GM19468 (cell line): ENCODE measurements around the gene ACBD7.

ENCODE experiments used
- ATAC-seq: cut with Tn5 transposase; IDR thresholded peaks from one replicate; pipeline ENCODE4 v1.9.1; 2021; ENCODE audit warnings: mild to moderate bottlenecking, moderate library complexity, moderate number of reproducible peaks; ENCODE audit not compliant: unreplicated experiment; ENCODE audit errors: extremely low read depth

ACBD7 gene

DNA sequence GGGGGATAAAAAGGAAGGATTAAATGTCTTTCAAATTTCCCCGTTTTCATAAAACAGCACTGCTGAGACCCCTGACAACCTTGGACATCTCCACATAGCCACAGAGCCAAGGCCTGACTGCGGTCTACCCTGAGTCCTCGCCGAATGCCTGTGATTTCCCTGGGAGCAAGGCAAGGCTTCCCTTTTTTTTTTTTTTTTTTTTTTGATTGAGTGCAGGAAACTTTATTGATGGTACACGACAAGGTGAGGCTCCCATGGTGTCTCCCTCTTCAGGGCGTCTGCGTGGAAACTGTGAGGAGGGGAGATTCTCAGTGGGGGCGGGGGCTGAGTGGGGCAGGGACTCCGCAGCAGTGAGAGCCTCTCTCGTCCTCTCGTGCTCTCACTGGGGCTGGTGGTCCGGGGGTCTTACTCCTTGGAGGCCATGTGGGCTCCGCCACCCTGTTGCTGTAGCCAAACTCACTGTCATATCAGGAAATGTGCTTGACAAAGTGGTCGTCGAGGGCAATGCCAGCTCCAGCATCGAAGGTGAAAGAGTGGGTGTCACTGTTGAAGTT lies 4.4 kb upstream of the ACBD7 start:
- no peak for ATAC-seq

DNA sequence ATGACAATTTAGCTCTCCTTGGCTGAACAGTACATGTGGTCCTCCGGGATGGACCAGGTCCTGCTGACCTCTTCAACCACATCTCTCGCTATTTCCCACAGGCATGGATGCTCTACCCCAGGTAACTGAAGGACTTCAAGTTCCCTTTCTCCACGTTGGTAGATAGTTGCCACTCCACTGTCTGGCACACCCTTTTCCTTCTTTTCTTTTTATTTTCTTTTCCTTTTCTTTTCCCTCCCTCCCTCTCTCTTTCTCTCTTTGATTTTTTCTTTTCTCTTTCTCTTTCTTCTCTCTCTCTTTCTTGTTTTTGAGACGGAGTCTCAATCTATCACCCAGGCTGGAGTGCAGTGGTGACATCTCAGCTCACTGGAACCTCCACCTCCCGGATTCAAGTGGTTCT lies 2.8 kb upstream of the ACBD7 start:
- no peak for ATAC-seq

DNA sequence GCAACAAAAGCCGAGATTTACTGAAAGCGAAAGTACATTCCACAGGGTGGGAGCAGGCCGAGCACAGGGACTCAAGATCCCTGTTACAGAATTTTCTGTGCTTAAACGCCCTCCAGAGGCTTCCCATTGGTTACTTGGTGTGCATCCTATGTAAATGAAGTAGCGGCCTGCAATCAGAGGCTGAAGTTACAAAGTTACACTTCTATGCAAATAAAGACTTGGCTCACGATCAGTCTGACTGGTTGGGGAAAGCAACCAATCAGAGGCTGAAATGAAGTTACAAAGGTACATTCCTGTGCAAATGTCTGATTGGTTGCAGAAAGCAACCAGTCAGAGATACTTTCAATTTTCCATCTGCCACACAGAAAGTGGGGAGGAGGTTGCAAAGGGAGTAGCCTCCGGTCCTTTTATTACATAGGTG lies 4.1 kb downstream of the ACBD7 start:
- ATAC-seq: no peak

DNA sequence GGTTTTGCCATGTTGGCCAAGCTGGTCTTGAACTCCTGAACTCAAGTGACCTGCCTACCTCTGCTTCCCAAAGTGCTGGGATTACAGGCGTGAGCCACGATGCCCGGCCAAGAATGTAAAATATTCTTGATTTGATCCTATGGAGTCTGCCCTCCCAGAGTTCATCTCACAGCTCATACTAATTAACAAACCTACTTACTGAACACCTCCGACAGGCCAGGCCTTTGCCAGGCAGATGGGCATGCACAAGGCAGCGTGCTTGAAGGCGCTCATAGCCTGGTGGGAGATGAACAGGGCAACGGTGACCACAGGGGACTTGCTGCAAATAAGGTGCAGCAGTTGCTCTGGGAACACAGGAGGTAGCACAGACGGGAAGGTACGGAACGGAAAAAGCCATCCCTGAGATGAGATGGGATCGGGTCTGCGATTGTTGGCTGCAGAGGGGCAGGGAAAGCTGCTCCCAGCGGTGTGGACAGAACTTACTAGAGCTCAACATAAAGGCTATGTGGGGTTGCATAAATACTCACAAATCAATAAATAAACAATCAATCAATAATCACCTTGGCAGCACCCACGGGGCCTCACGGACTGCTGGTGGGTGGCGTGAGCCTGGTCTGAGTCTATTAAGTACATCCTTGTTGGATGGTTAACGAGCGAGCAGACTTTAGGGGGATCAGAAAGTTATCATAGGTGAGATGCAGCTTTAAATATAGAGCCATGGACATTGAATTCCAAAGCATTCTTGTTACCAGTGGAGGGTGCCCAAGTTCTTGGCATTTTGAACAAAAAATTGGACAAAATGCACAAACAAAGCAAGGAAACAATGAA lies 4.7 kb downstream of the ACBD7 start:
- no peak for ATAC-seq

DNA sequence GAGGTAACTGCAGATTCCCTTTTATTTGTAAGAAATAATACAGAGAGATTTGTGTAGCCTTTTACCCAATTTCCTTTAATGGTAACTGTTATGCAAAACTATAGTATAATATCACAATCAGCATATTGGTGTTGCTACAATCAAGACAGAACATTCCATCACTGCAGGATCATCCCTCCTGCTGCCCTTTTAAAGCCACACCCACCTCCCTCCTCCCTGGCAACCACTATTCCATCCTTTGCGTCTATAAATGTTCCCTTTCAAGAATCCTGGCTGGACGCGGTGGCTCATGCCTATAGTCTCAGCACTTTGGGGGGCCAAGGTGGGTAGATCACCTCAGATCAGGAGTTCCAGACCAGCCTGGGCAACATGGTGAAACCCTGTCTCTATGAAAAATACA lies 13.2 kb downstream of the ACBD7 start:
- no peak for ATAC-seq

DNA sequence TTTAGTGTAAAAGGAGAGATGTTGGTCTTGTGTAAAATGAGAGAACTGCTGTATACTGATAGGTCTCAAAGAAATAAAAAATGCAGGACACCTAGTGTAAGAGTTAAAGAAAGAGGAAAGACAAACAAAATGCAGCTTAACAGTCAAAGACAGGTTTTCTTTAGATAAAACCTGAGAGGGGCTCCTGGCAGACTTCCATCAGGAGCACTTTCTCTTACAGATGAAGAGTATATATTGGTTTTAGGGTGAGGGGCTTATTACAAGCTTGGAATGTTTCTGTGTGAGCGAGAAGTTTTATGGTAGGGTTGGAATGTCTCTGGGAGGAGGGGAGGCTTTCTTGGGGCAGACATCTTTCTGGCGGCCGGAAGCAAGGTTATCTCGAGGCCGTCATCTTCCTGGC lies 16.2 kb downstream of the ACBD7 start:
- no peak for ATAC-seq

DNA sequence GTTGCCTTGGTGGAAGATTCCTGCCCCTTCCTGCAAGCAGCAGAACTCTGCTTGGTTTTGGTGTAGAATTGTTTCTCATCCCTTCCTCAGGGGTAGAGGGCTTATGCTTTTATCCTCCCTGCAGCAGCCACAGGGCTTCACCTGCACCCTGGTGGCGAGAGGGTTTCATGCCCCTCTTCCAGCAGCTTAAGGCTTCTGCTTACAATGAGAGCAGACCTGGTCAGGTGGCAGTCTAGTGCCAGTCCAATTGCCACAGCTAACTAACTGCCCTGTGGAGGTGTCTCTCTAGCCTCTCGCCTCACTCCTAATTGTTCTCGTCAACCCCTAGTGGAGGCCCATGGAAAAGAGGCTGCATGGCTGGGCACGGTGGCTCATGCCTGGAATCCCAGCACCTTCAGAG lies 19.3 kb downstream of the ACBD7 start:
- ATAC-seq: no peak

DNA sequence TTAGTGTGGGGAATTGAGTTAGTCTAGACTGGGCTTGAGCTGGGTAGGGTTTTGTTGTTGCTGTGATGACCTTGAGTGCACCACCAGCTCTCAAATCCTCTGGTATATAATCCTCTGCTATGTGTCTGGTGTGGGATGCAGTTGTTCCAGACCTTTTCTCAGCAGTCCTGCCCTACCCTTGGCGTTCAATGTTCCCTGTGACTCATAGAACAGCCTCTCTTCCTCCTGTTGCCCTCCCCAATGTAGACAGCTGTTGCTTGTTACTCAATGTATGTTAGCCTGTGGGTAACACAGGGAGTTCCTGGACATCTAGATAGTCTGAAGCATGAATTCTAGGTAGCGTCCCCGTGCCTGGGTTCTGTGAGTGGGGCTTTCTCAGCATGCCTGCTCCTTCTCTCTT lies 19.8 kb downstream of the ACBD7 start:
- no peak for ATAC-seq

DNA sequence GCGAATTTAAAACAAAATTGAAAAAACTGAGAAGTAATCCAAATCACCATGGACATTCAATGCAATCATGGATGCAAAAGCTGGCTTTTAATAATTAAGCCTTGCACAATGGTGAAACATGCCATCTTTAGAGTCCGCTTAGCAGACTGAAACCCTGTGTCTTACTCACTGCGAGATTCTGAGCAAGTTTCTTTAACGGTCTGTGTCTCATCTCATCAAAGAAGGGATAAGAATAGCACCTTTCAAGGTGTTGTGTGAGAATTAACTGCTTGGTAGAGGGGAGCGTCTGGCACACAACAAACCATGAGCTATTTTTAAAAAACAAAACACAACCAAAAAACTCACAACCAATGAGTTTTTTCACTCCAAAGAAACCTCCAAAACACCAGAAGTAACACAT lies 21.4 kb downstream of the ACBD7 start:
- ATAC-seq: no peak

DNA sequence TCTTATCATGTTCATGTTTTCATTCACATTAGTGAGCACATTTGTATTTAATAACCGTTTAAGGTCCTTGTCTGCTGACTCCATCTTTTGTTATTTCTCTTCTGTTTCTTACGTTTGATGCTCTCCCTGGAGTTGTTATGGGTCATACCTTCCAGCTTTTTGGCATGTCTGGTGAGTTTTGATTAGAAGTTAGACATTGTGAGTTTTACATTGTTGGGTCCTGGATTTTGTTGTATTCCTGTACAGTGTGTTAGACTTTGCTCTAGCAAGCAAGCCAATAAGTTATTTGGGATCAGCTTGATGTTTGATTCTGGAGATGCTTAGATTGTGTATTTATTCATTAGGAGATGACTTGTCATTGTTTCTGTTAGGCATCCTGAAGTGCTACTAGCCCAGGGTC lies 27.9 kb downstream of the ACBD7 start:
- no peak for ATAC-seq

DNA sequence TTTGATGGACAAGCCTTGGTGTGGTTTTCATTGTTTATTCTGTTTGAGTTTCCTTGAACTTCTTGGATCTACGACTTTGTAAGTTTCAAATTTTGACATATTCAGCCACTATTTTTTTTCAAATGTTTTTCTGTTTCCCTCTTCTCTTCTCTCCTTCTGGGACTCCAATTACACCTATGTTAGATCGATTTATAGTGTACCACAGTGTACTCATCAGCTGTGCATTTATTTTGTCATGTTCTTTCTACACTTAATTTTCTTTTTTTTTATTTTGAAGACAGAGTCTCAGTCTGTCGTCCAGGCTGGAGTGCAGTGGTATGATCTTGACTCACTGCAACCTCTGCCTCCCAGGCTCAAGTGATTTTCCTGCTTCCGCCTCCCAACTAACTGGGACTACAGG lies 28.7 kb downstream of the ACBD7 start:
- ATAC-seq: no peak

DNA sequence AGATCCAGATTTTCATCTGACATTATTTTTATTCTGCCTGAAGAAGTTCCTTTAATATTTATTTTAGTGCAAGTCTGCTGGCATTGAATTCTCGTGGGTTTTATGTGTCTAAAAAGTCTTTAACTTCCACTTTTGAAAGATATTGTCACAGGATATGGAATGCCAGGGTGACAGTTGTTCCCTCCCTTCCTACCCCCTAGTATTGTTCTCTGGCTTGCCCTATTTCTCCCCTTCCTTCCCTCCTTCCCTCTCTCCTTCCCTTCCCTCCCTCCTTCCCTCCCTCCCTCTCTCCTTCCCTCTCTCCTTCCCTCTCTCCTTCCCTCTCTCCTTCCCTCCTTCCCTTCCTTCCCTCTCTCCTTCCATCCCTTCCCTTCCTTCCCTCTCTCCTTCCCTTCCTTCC lies 29.9 kb downstream of the ACBD7 start:
- no peak for ATAC-seq

DNA sequence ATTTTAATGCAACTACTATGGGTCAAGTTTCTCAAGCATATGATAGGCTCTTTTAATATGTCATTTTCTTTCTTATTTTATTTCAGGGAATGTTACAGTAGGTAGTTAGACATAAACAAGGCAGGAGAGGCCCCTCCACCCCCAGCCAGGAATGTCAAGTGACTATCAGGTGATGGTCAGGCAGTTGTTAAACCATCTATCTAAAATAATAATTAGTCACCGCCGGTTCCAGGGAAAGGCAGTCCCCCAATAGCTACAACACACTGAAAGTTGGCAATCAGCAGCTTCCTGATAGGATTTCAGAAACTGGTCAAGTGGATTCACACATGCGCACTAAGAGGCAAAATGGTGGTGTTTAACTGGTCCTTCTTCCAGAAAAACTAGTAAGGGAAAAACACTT lies 35.5 kb downstream of the ACBD7 start:
- no peak for ATAC-seq

DNA sequence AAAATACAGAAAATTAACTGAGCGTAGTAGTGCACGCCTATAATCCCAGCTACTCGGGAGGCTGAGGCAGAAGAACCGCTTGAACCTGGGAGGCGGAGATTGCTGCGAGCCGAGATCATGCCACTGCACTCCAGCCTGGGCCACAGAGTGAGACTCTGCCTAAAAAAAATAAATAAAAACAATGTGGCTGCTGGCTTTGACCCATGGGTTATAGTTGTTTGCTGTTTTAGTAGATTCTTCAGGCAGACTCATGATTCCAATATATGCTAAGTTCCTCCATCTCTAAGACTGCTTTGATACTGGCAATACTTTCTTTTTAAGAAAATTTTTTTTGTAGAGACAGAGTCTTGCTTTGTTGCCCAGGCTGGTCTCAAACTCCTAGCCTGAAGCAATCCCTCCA lies 36.5 kb downstream of the ACBD7 start:
- ATAC-seq: no peak

DNA sequence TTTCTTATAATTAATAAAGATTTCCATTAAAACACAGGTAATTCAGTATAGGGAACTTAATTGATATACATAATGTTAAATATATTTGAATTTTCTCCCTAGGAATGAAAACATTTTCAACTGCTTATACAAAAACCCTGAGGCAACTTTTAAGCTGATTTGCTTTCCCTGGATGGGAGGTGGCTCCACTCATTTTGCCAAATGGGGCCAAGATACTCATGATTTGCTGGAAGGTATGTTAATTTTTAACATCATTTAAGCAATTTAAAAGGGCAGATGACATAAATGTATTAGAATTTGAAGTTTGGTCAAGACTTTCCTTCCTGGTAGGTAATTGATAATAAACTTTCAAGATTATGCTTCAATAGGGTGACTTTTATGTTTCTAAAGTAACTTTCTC lies 39.0 kb downstream of the ACBD7 start:
- ATAC-seq: no peak

DNA sequence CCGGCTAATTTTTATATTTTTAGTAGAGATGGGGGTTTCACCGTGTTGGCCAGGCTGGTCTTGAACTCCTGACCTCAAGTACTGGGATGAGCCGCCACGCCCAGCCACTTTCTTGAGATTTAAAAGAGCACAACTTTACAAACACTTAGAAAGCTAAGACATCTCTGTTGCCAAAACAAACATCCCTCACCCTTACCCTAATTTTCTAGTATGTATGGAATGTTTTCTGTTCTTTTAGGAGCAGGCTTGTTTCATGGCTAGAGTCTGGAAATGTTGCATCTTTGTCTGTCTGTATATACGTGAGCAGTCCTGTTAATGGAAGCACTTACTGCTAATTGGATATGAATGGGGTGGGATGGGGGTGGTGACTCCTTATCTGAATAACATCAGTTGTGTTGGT lies 42.0 kb downstream of the ACBD7 start:
- ATAC-seq: no peak

DNA sequence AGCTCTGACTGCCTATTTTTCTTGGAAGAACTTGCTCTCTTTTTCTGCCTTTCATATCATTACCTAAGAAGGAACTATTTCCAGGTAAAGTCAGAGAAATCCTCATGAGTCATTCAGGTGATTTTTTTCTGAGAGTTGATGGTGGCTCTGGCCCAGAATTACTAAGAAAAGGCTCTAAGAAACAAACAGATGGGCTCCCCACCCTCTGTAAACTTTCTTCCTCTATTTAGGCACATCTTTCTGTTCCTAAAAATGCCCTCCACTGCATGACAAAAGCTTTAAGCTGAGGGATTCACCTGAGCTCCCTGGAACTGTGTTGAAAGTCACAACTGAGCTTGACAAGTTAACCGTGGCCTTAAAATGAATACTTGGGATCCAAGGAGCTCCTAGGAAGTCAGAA lies 43.2 kb downstream of the ACBD7 start:
- ATAC-seq: no peak

DNA sequence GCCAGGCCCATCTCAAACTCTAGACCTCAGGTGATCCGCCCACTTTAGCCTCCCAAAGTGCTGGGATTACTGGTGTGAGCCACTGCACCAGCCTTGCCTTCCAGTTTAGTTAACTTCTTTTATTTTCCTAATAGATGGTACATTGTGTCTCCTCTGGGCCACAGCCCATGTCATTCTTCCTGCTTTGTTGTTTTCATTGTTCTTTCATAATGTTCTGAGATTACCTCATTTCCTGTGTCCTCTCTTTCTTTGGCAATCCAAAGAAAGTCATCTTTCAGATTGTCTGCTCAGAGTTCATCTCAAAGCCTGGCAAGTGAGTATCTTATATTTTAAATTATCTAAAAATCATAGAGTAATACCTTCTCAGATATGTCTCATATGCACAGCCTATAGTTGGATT lies 44.9 kb downstream of the ACBD7 start, which contains the start of gene OLAH:
OLAH (plus strand) TSS at position 270 of the 400 bp plus-strand sequence. CDS start 3,346 bp downstream, outside the sequence.
- ATAC-seq: no peak

DNA sequence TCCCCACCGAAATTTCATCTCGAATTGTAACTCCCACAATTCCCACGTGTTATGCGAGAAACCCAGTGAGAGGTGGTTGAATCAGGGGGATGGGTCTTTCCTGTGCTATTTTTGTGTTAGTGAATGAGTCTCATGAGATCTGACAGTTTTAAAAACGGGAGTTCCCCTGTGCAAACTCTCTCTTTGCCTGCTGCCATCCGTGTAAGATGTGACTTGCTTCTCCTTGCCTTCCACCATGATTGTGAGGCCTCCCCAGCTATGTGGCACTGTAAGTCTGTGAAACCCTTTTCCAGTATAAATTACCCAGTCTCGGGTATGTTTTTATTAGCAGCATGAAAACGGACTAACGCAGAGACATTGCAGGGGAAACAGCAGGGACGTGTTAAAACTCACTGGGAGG lies 50.2 kb downstream of the ACBD7 start:
- no peak for ATAC-seq

DNA sequence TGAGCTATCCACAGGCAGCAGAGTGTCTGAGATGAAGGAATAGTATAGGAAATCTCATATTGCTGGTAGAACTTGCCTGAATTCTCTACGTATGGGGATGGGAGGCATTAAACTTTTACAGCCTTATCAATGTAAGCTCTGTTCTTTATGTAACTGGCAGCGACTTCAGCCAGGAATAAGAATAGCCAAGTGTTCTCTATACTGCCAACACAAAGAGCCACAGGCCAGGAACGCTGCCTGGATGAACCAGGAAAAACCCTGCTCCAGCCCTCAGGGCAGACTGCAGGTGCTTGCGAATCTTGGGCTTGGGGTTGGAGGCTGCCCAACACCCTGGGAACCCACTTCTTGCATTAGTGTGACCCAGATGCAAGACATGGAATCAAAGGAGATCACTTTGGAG lies 50.9 kb downstream of the ACBD7 start:
- ATAC-seq: no peak

DNA sequence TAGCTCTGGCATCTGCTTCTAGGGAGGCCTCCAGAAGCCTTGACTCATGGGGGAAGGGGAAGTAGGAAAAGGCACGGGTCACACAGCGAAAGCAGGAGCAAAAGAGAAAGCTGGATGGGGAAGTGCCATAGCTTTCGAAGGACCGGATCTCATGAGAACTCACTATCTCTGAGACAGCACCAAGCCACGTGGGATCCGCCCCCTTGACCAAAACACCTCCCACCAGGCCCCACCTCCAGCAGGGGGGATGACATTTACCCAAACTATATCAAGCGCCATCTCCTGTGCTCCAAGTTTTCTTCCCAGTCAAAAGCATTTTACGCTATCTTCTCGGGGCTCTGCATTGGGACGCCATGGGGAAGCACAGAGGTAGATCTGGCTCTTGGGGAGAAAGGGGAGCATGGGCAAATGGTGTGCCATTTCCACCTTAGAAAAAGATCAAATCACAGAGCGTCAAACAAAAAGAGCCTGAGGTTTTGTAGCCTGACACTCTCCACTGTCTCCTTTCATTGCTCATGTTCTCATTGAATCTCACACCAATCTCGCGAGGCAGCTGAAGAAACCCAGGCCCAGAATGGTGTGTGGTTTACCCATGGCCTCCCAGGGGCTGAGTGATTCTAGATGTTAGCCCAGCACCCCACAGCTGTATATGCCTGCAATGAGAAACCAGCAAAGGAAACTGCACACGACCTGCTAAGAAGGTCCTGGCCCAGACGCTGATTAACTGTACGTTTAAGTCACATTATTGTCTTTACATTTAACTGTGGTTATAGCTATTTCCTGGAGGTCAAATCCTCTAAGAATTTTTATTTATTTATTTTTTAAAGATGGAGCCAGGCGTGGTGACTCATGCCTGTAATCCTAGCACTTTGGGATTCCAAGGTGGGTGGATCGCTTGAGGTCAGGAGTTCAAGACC lies 52.9 kb downstream of the ACBD7 start:
- no peak for ATAC-seq
